ENCODE data around the gene SRGAP2C.
"Not testable (repeated sequence)": the region's sequence is repeated elsewhere in the genome, so short reads cannot be mapped to it uniquely, and the experiment has no call there.

The SRGAP2C gene

DNA sequence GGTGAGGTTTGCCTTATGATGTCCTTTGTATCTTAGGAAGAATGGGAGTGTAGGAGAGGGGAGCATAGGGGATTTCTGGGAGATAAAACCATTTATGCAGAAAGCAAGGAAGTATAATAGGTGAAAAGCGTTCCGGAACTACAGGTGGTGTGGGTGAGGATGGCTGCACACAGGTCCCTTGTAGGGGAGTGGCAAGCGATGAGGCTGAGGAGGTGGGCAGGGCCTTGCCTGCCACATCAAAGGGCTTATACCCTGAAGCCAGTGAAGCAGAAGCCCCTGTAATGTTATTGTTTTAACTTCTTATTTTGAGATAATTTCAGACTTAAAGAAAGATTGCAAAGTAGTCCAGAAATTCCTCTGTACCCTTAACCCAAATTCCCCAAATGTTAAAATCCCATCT lies 159.6 kb downstream of the SRGAP2C start:
- FAIRE-seq: not testable (repeated sequence)

DNA sequence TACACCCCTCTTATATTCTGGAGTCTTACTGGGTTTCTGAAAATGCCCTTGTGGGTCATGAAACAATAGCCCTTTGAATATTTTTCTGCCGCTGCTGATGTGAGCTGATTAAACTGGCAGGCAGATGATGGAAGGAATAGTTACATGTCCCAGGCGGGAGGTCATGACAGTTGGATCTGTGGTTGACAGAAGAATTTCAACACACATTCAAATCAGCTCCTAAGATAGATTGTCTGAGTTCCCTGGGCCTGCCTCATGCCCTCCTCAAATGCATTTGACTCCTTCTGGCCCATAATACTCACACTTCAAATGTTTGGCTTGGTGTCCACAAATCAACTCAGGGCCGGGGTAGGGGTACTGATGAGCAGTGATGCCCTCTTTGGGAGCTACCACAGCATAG lies 161.9 kb downstream of the SRGAP2C start:
- FAIRE-seq: not testable (repeated sequence)

DNA sequence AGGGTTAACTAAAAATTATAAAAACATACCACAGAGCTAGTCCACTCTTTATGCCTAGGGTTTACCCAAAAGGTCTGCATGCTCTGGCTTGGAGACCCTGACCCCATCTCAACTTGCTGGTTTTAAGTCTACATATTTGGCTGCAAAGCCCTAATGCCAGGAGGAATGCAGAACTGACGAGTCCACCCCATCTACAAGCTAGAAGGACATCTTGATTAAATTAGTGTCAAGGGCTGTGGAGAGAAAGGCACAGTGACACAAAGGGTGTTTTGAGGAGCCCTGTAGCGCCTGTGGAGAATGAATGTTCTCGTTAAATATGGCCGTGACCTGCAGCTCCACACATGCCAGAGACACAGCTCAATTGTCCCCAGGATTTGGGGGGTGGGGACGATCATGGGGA lies 162.7 kb downstream of the SRGAP2C start:
- not testable (repeated sequence) for FAIRE-seq

DNA sequence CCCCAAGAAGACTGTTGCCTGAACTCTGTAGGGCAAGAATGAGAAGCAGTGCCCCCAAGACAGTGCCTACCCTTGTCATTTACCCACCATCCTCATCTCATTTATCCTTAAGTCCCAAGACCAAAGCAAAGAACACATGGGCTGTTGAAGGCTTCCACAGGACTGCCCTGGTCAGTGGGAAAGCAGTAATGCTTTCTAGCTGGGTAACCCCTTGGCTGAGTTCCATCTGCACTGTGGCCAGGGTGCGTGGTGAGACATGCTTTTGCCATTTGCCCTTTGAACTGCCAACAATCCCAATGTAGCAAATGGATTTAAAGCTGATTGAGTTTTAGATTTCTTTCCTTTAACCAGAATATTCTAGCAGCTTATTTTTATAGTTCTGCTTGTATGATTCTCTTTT lies 163.3 kb downstream of the SRGAP2C start:
- not testable (repeated sequence) for FAIRE-seq

DNA sequence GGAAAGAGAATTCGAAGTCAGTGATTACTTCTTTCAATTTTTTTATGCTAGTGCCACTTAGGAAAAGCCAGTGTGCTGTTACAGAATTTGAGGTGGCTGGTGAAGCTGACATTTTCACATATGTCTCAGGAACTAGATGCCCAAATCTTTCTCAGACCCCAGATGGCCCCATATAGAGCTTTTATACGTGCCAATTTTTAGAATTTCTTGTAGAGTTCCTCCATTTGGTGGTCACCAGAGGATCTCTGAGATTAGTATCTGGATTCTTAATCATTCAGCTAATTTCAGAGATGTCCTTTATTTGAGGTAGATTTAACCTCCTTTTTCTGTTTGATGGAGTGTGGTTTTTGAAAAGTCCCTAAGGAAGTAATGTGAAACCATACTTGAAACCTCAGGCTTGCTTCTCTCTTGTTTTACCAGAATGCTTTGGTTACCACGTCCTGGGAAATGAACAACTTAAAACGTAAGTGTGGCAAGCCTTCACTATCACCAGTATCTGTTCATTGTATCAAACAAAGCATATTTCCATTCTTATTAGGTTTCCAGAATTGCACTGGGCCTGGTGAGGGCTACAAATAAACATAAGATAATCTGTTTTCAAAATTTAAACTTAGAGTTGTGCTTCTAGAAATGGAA lies 164.7 kb downstream of the SRGAP2C start:
- FAIRE-seq: not testable (repeated sequence)

DNA sequence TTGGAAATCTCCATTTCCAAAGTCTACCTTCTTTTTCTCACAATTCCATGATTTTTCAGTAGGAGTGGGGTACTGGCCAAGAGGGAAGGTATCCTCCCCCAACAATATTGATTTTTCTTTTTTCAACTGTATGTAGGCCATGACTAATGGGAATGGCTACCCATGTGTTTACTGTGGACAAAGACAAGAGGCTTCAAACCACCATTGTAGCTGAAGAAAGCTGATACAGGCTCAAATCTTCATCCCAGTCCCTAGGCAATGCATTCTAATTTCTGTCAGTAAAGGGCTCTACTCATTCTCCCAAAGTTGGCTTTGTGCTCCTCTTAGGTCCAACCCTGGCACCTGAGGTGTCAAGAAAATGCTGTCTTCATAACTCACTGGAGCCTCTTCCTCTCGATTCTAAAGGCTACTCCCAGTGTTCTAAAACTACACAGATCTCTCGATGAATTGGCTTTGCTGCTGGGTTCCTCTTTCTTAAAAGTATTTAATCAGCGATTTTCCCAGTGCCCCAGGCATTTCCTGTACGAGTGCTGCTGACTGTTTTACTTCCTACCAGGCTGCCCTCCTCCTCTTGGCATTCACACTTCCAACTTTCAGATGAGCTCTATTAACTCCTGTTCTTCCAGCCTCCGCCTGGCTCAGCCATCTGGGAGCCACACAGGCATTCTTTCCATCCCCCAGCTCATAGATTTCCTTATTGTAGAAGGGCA lies 171.1 kb downstream of the SRGAP2C start:
- not testable (repeated sequence) for FAIRE-seq

DNA sequence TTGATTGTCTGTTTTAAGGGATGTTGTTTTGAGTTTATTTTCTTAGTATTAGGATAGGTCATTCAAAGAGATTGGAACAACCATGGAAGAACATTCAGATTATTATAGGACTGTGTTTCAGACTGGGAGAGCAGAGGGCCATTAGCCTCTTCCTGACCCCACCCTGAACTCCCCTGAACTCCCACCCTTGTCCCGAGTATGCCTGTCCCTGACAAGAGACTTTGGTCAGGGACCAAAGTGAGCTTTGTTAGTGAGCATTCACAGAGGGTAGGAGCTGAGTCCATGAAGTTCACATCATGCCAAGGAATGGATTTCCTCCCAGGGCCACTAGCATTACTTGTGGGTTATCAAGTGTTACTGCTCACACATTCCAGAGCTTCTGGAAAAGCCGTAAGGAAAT lies 172.0 kb downstream of the SRGAP2C start:
- FAIRE-seq: not testable (repeated sequence)

DNA sequence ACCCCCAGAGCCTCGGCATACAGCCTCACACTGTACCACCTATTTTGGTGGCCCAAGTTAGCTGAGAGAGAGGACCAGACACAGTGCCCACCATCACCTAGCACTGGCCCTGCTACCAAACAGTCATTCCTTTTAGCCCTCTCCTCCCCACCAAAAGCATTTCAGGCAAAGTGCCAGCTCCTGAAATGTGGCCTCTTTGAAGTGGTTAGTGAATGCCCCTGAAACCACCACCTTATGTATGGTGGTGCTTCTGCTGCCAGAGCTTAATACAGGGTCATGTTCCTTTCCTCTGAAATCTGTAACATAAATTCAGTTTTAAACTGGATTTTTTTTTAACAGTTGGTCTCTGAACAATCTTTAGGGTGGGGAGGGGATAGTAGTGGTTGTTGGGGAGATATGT lies 175.8 kb downstream of the SRGAP2C start:
- FAIRE-seq: not testable (repeated sequence)

DNA sequence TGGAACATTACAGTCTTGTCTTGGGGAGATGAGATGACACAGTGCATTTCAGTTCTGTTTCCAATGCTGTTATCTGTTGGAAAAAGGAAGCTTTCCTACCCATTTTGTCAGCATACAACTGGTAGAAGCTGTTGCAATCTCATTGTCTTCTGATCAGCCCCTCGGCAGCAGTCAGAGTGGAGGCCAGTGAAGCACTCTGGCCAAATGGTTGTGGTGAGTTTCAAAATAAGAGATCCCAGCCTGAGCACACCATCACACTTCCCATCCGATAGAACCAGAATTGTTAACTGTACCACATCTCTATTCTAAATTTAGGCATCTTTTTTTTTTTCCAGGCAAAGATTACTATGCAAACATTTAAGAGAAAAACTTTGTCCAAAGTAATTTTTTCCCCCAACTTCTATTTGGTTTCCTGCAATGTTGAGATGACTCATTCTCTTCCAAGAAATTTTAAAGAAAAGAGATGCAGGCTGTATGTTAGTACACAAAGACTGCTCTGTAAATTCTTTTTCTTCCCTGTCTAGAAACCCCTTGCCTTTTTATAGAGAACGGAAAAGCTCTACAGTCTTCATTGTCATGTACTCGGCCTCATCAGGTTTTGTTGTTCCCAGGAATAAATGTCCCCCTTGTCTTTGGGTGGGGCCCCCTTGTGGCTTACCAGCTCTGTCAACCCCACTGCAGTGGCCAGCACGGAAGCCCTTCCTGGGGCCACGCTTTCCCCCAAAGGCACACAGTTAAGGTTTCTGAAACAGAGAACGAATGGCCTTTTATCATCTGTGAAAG lies 176.9 kb downstream of the SRGAP2C start:
- not testable (repeated sequence) for FAIRE-seq

DNA sequence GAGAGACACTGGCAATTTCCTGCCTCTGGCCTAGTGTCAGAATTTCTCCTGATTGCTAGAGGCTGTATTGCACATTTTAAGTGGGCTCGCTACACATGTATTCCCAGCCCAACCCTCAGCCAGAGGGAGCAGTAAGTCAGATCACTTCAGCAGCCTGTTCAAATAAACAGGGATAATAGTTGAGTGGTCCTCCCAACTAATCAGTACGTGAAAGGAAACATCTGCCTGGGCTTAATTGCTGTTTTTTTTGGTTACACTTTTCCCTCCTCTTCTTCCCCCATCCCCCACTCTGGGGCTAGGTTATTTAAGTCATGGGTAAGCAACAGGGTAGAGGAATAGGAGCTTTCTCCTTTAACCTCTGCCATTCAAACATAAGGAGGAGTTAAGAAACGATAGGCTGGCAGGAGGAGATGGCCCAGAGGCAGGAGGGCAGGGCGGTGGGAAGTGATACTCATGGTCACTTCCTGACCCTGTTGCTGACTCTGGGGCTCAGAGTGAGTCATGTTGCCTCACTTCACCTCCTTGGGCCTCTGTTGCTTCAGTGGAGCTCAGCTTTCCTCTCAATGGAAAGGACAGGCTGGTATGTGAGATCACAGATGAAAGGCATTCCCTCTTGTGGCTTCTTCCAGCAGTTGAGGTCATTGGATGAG lies 177.6 kb downstream of the SRGAP2C start:
- FAIRE-seq: not testable (repeated sequence)

DNA sequence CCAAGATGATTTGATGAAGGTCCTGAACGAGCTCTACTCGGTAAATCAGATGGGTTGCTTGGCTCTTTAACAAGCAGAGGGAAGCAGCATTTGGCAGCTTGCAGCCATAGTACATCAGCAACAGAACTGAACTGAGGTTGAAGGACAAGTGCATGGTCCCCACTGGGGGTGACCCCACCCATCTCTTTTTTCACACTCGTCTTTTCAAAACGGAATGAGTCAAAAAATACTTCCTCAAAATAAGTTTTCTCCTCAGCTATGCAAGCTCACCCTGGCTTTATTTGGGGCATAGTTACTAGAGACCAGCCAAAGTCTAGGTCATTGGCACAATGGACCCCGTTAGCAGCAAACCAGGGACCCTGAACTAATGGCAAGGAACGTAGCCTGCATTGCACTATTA lies 180.5 kb downstream of the SRGAP2C start:
- FAIRE-seq: not testable (repeated sequence)

DNA sequence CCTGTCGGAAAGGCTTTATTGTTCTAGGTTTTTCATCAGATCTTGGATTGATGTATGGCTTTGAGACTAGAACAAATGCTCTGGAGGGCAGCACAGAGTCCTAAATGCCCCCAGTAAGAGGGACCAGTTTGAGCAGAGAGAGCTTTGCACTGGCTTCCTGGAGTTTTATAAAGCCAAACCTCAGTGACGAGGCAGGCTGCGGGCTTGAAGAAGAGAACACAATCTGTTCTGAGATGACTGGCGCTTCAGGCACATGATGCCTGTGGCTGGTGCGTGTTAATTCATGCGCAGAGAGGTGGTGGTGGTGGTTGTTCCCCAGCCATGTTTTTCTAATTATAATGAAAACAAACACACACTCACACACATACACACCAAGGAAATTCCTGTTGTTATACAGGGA lies 180.9 kb downstream of the SRGAP2C start:
- not testable (repeated sequence) for FAIRE-seq

DNA sequence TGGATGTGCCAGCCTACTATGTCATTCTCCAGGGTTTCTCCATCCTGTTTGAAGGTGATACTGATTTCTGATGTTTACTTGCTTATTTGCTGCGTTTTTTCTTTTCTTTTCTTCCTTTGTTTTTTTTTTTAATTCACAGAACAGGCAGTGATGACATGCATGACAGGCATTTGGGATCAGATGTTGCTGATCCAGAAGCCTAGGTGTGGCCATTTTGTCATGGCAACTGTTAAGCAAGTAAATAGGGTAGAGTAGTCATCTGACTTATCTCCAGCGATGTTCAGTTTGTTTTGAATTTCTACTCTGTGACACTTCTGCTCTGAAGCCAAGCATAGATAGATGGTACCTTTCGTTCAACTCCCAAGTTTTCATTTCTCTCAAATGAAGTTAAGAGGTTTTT lies 181.4 kb downstream of the SRGAP2C start:
- FAIRE-seq: not testable (repeated sequence)

DNA sequence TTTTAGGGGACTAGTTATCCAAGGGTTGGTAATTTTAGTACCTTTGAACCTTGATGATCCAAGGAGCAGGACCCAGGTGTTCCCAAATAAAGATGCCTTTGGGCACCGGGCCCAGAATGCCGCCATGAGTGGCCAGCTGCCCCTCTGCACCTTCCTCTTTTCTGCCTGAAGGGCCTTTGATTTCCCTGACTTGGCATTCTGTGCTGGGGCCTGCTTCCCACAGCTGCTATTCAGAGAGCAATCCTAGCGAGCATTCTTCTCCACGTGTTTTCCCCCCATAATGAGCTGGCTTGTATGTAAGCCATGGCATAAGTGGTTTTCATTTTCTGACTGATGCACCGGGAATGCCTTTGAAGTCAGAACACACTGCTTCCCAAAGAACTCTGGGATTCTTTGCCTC lies 184.1 kb downstream of the SRGAP2C start:
- FAIRE-seq: not testable (repeated sequence)

DNA sequence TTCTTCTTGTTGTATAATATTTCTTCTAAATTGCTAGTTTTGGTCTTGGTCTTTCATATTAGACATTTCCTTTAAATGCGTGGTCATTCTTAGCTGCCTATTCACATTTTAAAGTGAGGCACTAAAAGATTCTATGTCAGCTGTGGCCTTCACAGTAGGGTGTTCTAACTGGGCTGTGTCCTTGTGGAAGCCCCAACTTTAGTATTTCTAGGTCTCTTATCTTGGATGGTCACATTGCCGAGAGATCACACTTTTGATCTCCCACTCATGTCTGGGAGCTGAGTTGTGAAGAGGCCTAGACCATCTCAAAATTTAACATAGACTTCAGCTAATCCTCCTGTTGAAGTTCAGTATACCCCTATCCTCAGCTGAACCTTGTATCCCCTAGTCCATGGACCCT lies 185.2 kb downstream of the SRGAP2C start:
- not testable (repeated sequence) for FAIRE-seq

DNA sequence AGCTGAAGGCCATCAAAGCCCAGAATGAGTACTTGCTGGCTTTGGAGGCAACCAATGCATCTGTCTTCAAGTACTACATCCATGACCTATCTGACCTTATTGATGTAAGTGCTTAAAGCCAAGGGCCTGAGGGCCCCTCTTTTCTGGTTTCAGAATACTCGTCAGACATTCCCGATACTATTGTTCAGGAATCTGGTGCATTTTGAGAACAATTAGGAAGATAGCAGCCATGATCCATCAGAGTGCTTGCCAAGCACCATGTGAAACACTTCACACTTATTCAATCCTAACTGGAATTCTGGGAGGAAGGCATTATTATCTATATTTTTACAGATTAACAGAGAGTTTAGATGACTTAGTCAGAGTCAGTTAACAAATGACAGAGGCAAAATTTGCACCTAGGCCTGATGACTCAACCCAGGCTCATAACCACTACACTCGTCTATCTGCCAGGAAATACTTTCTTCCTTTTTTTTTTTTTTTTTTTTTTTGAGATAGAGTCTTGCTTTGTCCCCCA lies 190.1 kb downstream of the SRGAP2C start:
- not testable (repeated sequence) for FAIRE-seq

DNA sequence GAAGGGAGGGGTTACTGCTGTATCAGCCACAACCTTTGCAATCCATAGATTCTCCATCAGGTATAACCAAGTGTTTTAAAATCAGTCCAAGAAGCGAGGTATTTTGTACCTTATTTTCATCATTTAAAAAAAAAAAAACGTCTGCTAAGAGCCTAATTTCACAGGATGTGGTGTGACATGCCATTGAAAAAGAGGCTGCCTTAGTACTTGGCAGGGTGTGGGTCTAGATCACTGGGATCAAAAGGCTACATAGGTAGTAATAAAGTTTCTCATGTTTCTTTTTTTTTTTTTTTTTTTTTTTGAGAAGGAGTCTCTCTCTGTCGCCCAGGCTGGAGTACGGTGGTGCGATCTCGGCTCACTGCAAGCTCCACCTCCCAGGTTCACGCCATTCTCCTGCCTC lies 192.2 kb downstream of the SRGAP2C start:
- FAIRE-seq: not testable (repeated sequence)

DNA sequence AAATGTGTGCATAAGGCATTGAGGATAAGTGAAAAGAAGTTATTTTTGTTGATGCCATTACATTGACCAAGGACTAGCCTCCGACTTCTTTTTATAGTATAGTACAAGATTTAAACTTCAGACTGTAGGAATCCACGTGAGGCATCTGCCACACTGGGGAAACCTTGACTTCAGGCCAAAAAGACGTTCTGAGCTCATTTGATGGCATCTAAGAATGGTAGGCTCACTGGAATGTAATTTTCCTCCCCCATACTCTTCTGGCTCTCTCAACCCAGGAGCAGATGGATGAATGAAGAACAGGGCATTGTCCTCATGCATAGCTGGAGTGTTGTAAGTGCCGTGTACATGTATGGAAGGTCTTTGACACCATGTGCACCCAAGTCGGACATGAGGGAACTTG lies 194.0 kb downstream of the SRGAP2C start:
- FAIRE-seq: not testable (repeated sequence)

DNA sequence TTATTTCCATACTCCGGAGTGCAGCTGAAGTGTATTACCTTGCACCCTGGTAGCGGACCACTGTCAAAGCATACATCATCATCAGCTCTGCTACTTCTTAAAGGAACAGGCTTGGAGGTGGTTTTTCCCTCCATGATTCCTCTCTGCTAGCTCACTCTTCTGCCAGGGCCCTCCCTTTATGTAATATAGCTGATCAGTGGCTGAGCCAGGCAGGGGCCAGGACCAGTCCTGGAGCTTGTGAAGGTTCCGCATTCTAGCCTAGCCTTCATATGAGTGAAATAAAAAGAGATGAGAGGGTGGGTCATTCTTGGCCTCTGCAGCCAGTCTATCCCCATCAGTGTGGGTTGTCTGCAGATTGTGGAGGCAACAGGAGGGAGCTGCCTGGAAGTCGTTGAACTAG lies 200.0 kb downstream of the SRGAP2C start:
- not testable (repeated sequence) for FAIRE-seq

DNA sequence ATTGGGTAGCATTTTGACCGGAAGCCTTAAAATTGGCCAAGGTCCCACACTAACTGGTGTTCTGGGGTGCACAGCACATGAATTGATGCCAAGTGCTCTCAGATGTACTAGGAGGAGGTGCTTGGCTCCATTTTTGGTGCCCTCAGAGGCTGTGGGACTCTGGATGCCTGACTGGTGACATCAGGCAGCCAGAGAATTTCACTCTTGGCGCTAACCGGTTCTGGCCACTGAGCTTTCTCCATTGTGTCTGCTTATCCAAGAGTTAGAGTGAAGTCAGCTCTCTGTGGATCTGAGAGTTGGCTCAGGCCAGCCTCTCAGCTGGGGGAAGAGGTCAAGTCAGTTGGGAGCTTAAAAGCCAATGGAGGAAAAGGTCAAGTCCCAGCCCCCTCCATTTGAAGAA lies 200.4 kb downstream of the SRGAP2C start:
- not testable (repeated sequence) for FAIRE-seq

DNA sequence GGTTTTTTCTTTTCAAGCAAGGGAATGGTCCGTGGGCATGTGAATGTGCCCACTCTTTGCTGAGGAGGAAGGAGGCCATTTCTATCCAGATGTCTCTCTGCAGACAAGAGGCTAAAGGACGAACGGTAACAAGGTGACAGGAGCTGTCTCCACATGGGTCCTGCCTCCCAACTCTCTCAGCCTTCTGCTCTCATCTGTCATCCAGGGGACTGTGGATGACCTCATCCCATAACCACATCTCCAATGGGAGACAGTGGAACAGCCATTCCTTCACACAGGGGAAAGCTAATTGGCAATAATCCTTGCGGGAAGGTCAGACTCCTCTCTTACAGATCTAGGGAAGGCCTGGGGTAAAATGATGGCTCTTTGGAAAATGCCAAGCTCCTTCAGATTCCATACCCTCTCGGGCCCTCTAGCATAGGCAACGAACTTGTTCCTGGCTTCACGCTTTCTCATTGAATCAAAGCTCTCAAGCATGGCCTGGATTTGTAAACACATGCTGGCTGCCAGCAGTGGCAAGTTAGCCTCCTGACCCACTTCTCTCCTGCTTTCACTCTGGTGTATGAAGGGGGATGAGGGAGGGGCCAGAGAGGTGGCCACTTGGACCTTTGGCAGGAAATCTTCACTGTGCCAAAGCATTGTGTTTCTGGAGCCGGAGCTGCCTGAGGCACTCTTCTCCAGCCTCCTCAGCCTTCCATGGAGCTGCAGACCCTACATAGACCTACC lies 201.0 kb downstream of the SRGAP2C start:
- not testable (repeated sequence) for FAIRE-seq

DNA sequence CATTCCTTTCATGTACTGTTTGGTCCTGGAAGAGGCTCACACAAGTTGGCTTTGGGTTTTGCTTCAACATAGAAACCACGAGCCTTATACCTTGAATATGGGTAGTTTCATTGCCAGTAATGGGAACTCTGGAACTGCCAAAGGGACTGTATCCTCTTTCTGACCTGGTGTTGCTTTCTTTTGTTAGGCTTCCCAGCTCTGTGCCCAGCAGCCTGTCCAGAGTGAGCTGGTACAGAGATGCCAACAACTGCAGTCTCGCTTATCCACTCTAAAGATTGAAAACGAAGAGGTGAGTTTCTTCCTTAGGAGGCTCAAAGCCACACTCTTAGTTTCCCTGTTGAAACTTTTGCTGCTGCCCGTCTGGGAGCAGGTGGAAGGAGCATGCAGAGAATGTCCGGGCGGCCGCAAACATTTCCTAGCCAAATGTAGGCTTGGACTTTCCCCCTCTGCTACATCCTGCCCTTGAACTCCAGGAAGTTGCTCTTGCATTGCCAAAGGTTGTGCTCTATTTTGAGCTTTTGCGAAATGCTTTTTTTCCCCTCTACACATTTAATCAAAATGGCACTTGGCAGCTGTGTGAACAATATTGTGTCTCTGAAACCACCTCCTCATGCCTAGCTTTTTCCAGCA lies 201.7 kb downstream of the SRGAP2C start:
- not testable (repeated sequence) for FAIRE-seq

All from G401.6 (cell line).